HG03039 (cell line): ENCODE results near the gene ARHGAP24.

Experiments
- ATAC-seq: cut with Tn5 transposase; IDR thresholded peaks from one replicate; pipeline ENCODE4 v1.9.1; 2021; ENCODE audit warnings: mild to moderate bottlenecking, moderate library complexity; ENCODE audit not compliant: unreplicated experiment

The ARHGAP24 gene

GRCh38 chr4:85577307-85577706, 102.4 kb downstream of the ARHGAP24 start:
- no peak for ATAC-seq

- no peak for ATAC-seq
Observed at GRCh38 chr4:85579942-85580341, 105.0 kb downstream of the ARHGAP24 start.

GRCh38 chr4:85580489-85580888, 105.5 kb downstream of the ARHGAP24 start:
- no peak for ATAC-seq

DNA sequence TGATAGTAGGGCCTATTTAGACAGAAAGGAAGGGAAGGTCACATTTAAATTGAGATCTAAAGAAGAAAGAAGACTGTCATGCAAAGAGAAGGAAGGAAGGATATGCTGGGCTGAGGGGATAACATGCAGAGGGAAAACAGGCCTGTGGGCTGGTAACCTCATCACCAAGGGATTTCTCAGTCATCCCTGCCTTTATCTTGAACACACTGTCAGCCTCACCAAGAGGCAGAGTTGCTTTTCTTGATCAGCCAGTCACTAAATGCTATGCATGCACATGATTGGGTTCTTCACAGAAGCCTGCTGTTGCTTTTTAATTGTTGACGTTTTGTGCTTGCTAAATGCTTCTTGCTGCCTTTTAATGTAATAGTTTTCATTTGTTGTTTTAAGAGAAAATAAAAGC, 113.0 kb downstream of the ARHGAP24 start:
- ATAC-seq: no peak

- ATAC-seq: no peak
Observed at GRCh38 chr4:85591406-85592098, 116.6 kb downstream of the ARHGAP24 start.

GRCh38 chr4:85595098-85595775, 120.3 kb downstream of the ARHGAP24 start:
- no peak for ATAC-seq

GRCh38 chr4:85595796-85596559, 121.0 kb downstream of the ARHGAP24 start:
- ATAC-seq: no peak

DNA sequence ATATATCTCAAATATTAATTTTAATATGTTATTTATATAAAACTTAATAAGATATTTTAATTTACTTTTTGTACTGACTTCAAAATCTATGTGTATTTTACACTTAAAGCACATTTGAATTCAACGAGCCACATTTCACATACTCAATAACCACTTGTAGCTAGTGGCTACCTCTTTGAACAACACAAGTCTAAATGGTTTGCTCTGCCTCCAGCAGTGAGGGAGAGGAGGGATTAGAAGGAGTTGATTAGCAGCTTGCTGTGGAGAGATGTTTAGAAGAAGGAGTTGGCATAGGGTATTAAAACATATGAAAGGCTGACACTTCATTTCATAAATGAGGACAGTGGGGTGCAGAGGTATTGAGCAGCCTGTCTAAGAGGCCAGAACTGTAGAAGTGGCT, 124.0 kb downstream of the ARHGAP24 start:
- no peak for ATAC-seq

DNA sequence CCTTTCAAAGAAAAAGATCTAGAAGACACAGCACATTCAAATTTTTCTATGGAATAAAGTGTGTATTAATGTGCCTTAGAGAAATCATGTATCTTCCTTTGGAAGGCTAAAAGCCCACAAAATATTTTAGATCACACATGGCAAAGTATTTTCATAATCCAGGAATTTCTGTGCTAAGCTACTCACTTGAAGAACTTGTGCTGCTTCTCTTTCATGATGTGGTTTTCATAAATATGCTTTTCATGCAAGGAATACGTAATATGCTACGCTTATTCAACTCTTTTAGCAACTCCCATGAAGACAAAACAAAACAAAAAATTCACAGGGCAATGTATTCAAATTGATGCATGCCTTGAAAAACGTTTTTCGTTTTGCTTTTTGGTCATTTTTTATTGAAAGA, 125.6 kb downstream of the ARHGAP24 start:
- no peak for ATAC-seq

DNA sequence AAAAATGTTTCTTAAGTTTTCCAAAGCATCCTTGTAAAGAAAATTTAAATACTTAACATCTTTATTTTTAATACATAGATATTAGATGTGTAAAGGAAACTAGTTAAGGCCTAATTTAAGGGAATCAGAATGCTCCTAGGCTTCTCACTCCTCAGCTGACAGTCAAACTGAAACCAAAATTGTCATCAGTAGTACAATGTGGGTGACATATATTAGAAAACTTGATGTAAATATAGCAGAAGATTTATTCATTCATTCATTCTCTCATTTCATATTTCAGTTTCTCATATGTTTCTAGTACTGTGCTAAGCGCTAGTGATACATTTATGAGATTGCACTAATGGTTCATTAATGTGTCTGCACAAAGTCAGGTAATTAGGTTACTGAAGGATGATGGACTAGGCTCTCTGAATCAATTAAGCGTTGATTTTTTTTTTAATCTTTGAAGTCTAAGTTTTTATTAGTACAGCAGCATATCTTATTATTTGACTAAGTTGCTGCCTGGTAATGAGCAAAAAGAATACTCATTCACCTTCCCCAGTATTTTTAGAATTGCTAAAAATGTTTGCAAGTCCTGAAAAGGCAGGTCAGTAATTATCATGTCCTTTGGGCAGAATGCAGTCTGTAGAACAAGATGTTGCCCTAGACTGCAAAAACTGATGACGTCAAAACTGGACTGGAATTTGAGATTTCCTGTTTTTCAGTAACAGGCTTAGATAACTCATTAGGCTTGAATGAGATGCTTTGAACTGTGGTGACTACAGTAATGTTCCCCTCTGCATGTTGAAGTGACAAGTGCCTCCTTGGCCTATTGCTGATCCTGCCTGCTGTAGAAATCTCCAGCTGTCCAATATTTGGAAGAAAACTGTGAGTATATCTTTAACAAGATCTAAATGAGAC, 128.7 kb downstream of the ARHGAP24 start:
- peak; percentile 52 for ATAC-seq

DNA sequence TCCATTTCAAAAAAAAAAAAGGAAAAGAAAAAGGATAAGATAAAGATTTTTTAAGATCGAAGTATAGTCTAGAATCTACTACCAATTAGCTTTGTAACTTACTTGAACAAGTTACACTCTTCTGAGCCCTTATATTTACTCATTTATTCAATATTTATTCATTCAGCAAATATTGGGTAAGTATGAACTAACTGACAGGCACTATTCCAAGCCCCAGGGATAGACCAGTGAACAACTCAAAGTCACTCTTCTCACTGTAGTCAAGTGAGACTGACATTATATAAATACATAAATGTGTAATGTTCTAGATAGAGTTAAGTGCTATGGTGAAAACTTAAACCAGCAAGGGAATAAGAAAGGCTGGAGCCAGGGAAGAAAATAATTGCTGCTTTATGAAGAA, 131.6 kb downstream of the ARHGAP24 start:
- ATAC-seq: no peak

GRCh38 chr4:85607624-85608023, 132.7 kb downstream of the ARHGAP24 start:
- ATAC-seq: peak; percentile 43

GRCh38 chr4:85610450-85610849, 135.5 kb downstream of the ARHGAP24 start:
- ATAC-seq: peak; percentile 86

DNA sequence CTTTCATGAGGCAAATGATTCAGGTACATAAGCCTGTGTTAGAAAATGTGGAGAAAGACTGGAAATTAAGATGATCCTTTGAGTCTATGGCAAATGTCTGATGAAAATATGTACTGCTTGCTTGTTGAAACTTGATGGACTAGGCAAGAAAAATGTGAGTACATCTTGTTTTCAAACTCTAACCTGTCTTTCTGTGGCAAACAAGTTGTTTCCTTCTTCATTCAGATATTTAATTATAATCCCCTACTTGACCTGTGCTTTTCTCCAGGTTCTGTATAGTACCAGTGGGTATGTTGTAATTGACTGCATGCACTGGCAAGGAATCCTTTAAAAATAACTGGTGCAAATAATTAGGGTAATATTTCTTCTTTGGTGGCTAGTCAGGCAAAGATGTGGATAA, 136.7 kb downstream of the ARHGAP24 start:
- ATAC-seq: no peak

DNA sequence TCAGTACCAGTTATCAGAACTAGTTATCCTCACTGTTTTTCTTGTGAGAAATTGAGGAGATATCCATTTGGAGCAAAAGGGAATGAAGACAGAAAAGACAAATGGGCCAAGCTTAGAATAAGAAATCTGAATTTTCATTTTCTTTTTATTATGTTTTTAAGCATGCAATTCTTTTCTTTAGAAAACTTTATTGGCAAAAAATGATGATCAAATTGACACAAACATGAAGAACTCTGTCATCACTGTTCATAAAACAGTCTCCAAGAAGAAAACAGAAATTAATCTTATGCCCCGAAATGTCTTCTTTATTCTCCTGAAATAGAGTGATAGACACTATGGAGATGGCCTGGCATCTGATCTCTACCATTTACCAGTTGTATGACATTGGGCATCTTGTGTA, 139.0 kb downstream of the ARHGAP24 start:
- no peak for ATAC-seq

GRCh38 chr4:85615952-85616351, 141.0 kb downstream of the ARHGAP24 start:
- ATAC-seq: no peak

DNA sequence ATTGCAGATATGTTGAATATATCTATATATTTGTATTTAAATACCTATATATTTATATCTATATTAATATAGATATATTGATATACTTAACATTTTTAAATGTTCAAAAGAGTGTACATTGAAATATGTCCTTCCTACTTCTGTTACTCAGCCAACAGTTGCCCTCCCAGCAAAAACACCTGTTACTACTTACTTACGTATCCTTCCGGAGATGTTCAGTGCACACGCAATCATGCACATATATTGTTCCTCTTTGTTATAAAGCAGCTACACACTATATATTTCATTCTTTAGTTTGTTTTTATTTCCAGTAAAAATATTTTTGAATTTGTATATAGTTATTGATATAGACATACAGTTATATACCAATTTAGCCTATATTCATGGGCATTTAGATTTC, 142.3 kb downstream of the ARHGAP24 start:
- no peak for ATAC-seq

DNA sequence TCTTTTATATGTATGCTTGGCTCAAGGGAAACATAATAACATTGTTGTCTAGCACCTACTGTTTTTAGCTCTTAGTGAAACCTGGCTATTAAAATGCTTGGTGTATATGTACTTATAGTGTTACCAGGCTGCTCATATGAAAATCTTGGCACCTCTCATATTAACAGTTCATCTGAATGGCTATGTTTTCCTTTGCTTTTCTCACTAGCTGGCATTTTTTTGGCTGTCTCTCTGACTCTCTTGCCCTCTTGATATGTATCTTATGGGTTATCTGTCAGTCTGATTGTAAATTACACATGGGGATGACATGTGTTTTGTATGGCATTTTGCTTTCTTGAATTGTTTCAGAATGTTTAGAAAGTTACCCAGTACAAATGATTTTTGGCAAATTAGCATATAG, 158.0 kb downstream of the ARHGAP24 start:
- no peak for ATAC-seq

DNA sequence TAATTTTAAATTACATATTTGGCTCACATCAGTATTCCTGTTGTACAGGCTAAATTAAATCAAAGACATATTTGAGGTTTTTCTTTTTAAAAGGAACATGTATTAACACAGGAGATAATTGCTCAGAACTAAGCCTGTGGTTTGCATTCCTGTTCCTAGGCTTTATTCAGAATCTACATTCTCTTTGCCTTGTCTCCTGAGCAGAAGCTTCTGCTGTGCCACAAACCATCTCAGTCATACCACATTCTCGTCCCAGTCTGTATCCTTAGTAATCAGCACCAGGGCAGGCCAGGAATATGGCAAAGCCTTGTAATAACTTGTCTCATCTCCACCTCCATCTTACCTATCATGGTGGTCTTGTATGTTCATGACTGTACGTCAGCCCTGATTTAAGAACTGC, 162.8 kb downstream of the ARHGAP24 start:
- no peak for ATAC-seq

- no peak for ATAC-seq
Observed at GRCh38 chr4:85639946-85640345, 165.0 kb downstream of the ARHGAP24 start.
